OCI-LY7 (cell line): ENCODE data around the gene SLC6A7. TPM values are rescaled to one million over a fixed set of nuclear protein-coding genes. Genes with fewer than 3 reads are reported as not detected.

Experiments
- BruUV-seq: library from RNA; stranded (reverse); fragments of 400-500 nt; replicated peaks from 2 replicates; lab custom pipeline; 2021; lab: Mats Ljungman, UMichigan
- CTCF ChIA-PET: fragments of 300-600 bp; sonication (Branson Sonifier 250); formaldehyde crosslinking; loops from one replicate; lab custom pipeline; 2022; ENCODE audit warnings: antibody characterized with exemption; ENCODE audit not compliant: unreplicated experiment; lab: Charles Lee
- POLR2A ChIA-PET: fragments of 300-600 bp; sonication (Branson Sonifier 250); formaldehyde crosslinking; loops from one replicate; lab custom pipeline; 2022; ENCODE audit warnings: antibody characterized with exemption; lab: Charles Lee
- DNase-seq: peaks from one replicate; pipeline ENCODE4 v3.0.0-alpha.2; 2015; ENCODE audit warnings: low spot score
- H2AFZ ChIP-seq: fragments of 200-600 bp; sonication (generic), shearing (Covaris generic); 2 replicates; pipeline ENCODE4 v1.6.1; 2014; ENCODE audit warnings: mild to moderate bottlenecking, antibody characterized with exemption, low read length, moderate library complexity
- H3K27ac ChIP-seq: fragments of 200-600 bp; sonication (generic); 2 replicates; pipeline ENCODE4 v1.5.1; 2014; ENCODE audit warnings: mixed run types, low read depth, mild to moderate bottlenecking, moderate library complexity, low read length, inconsistent platforms; ENCODE audit not compliant: poor library complexity, severe bottlenecking
- H3K36me3 ChIP-seq: fragments of 200-600 bp; sonication (generic); 2 replicates; pipeline ENCODE4 v1.6.1; 2014; ENCODE audit warnings: mild to moderate bottlenecking, antibody characterized with exemption, low read length, moderate library complexity, mixed read lengths; ENCODE audit not compliant: insufficient read depth
- H3K4me1 ChIP-seq: fragments of 200-600 bp; sonication (generic); 2 replicates; pipeline ENCODE4 v1.5.1; 2014; ENCODE audit warnings: mild to moderate bottlenecking, low read length; ENCODE audit not compliant: insufficient read depth, poor library complexity, severe bottlenecking
- H3K4me2 ChIP-seq: fragments of 200-600 bp; sonication (generic); 2 replicates; pipeline ENCODE4 v1.6.1; 2014; ENCODE audit warnings: mild to moderate bottlenecking, low read length
- H3K4me3 ChIP-seq: fragments of 200-600 bp; sonication (generic); 2 replicates; pipeline ENCODE4 v1.5.1; 2014; ENCODE audit warnings: mild to moderate bottlenecking, low read depth, low read length; ENCODE audit not compliant: poor library complexity, severe bottlenecking
- H3K79me2 ChIP-seq: fragments of 200-600 bp; sonication (generic); 2 replicates; pipeline ENCODE4 v1.6.1; 2016; ENCODE audit warnings: low read depth, mild to moderate bottlenecking, low read length, moderate library complexity, mixed read lengths; ENCODE audit not compliant: insufficient read depth
- H3K9me2 ChIP-seq: fragments of 200-600 bp; sonication (generic); 2 replicates; pipeline ENCODE4 v1.6.1; 2016; ENCODE audit warnings: mild to moderate bottlenecking, low read length, mixed read lengths; ENCODE audit not compliant: insufficient read depth
- H3K9me3 ChIP-seq: fragments of 200-600 bp; sonication (generic); 2 replicates; pipeline ENCODE4 v1.6.1; 2014; ENCODE audit warnings: mild to moderate bottlenecking, mixed run types, low read length, mixed read lengths
- H4K20me1 ChIP-seq: fragments of 200-600 bp; sonication (generic); 2 replicates; pipeline ENCODE4 v1.6.1; 2014; ENCODE audit warnings: mild to moderate bottlenecking, antibody characterized with exemption, low read length, moderate library complexity, mixed read lengths; ENCODE audit not compliant: insufficient read depth
- CTCF ChIP-seq: fragments of 200-600 bp; sonication (generic); conservative IDR thresholded peaks from 2 replicates; pipeline ENCODE4 v1.5.1; 2014; ENCODE audit warnings: mild to moderate bottlenecking, antibody characterized with exemption, low read length, moderate library complexity, mixed read lengths
- EZH2phosphoT487 ChIP-seq: fragments of 200-600 bp; sonication (generic); IDR thresholded peaks from 2 replicates; pipeline ENCODE4 v1.6.1; 2018; ENCODE audit warnings: low read depth, borderline replicate concordance, mild to moderate bottlenecking, mixed run types, antibody characterized with exemption, low read length, moderate library complexity, mixed read lengths
- intact Hi-C: fragments of 100-400 bp; cut with micrococcal nuclease; formaldehyde crosslinking; loops from one replicate; pipeline ENCODE4 v1.10.0; 2022; ENCODE audit not compliant: unreplicated experiment
- total RNA-seq, 2 experiments: library from RNA; depleted of rRNA in 1 of 2; stranded (reverse); fragments of >200 nt in 1 of 2; shearing (Covaris generic) in 1 of 2; gene quantifications; 2 replicates each; pipeline ENCODE4 v1.2.3, GENCODE V29; 2014 to 2022

SLC6A7 gene
- total RNA-seq, 2 experiments from 2014 or later, result not detected

- POLR2A ChIA-PET, result interaction anchor here (0.9 kb wide), 1 partner anchor 16 kb away, joined by 3 read pairs; no protein-coding TSS in a partner anchor
- no peaks in the 10 kb centered on the region for H4K20me1 ChIP-seq
- H2AFZ ChIP-seq, result no peak overlapping the region
- no peak overlapping the region for H3K4me2 ChIP-seq
- no peak overlapping the region for H3K27ac ChIP-seq
- H3K4me3 ChIP-seq, result no peak overlapping the region
- CTCF ChIA-PET, result interaction anchor here (0.6 kb wide), 1 partner anchor 38 kb away, joined by 3 read pairs; no protein-coding TSS in a partner anchor
- no peaks in the 10 kb centered on the region for H3K9me2 ChIP-seq
- no peaks in the 10 kb centered on the region for H3K79me2 ChIP-seq
- TF ChIP-seq CTCF (no peak), EZH2phosphoT487 (no peak)
- peaks cover 8% of the 10 kb centered on the region for H3K4me1 ChIP-seq
- no peaks in the 10 kb centered on the region for H3K9me3 ChIP-seq
- no peaks in the 10 kb centered on the region for H3K36me3 ChIP-seq
- no TSS peak for BruUV-seq
- DNase-seq, result no peak
- intact Hi-C loops, result no loop called here
These were observed 35.2 kb upstream of the SLC6A7 start for GRCh38 chr5:150154618-150155128.

GRCh38 chr5:150155258-150156026, 34.4 kb upstream of the SLC6A7 start, which contains the start of gene PDGFRB:
TSS of gene PDGFRB (minus strand) at chr5:150155845. CDS start at chr5:150137047, 18,798 bp downstream.
- TF ChIP-seq CTCF (no peak), EZH2phosphoT487 (no peak)
- peak within 1 kb of the TSS; percentile 7 for H3K4me3 ChIP-seq
- ChIA-PET CTCF (interaction anchor here (0.6 kb wide), 1 partner anchor 39 kb away, joined by 3 read pairs; no protein-coding TSS in a partner anchor), POLR2A (interaction anchor here (0.6 to 0.9 kb wide), 3 partner anchors 16 to 1220 kb away, joined by 3 to 4 read pairs (median 3); no protein-coding TSS in a partner anchor)
- no peaks in the 10 kb centered on the region for H3K79me2 ChIP-seq
- H2AFZ ChIP-seq, result no peak within 1 kb of the TSS
- no peaks in the 10 kb centered on the region for H3K36me3 ChIP-seq
- DNase-seq, result no peak
- no peaks in the 10 kb centered on the region for H3K9me3 ChIP-seq
- H3K9me2 ChIP-seq, result no peaks in the 10 kb centered on the region
- no peaks in the 10 kb centered on the region for H4K20me1 ChIP-seq
- H3K4me2 ChIP-seq, result peak within 1 kb of the TSS; percentile 23; the same call in 1 of the 2 replicates
- H3K27ac ChIP-seq, result no peak within 1 kb of the TSS
- H3K4me1 ChIP-seq, result peaks cover 15% of the 10 kb centered on the region
- intact Hi-C loops, result no loop called here
- BruUV-seq, result no TSS peak
